Body of pancreas (tissue), 4 donors: ENCODE measurements around the gene TGFBRAP1. TPM values are rescaled to one million over a fixed set of nuclear protein-coding genes. Genes with fewer than 3 reads are reported as not detected.

Experiments
- ATAC-seq: fragments of 150-250 bp; one replicate; pipeline ENCODE4 v1.9.1; 2016
- DNase-seq, 4 donors: peaks; one replicate each; pipeline ENCODE4 v3.0.0-alpha.2; 2019
- H3K27ac ChIP-seq, 4 donors: fragments of 200-600 bp; sonication (generic); 1 replicate in 3 of 4; 2 replicates in 1 of 4; pipeline versions ENCODE4 v1.5.1 to v1.6.1; 2016 to 2019; ENCODE audit warnings: mild to moderate bottlenecking in 1 of 4, mixed read lengths in 1 of 4, moderate library complexity in 1 of 4
- H3K27me3 ChIP-seq, 2 donors: fragments of 200-600 bp; sonication (generic); one replicate each; pipeline ENCODE4 v1.6.0; 2016; ENCODE audit warnings: mild to moderate bottlenecking in 1 of 2
- H3K36me3 ChIP-seq, 2 donors: fragments of 200-600 bp; sonication (generic); replicated peaks in 1 of 2; 2 replicates each; pipeline ENCODE4 v1.5.1; 2016; ENCODE audit warnings: low read depth in 2 of 2; ENCODE audit not compliant: insufficient read depth in 1 of 2
- H3K4me1 ChIP-seq: fragments of 200-600 bp; sonication (generic); one replicate; pipeline ENCODE4 v1.6.0; 2016
- H3K4me3 ChIP-seq, 2 donors: fragments of 200-600 bp; sonication (generic); 1 replicate in 1 of 2; 2 replicates in 1 of 2; pipeline ENCODE4 v1.5.1; 2016 to 2019
- H3K9me3 ChIP-seq, 3 donors: fragments of 200-600 bp; sonication (generic); 1 replicate in 2 of 3; 2 replicates in 1 of 3; pipeline ENCODE4 v1.5.1; 2016
- POLR2A ChIP-seq, 3 donors: fragments of 450-650 bp; IDR thresholded peaks; one replicate each; pipeline ENCODE4 v1.6.1; 2016; ENCODE audit warnings: antibody characterized with exemption in 3 of 3, mild to moderate bottlenecking in 2 of 3
- WGBS, 2 donors: methylation state at CpG; one replicate each; pipeline ENCODE4 v1.1.5; 2017; 5-methylcytosine and 5-hydroxymethylcytosine counted together
- intact Hi-C: fragments of 100-400 bp; cut with DNase I; formaldehyde crosslinking; loops from one replicate; pipeline ENCODE4 v1.15.1; 2023
- total RNA-seq, 2 donors: library from RNA; depleted of rRNA; stranded (reverse); fragments of >200 nt; gene quantifications; one replicate each; pipeline ENCODE4 v1.1.0, GENCODE V29; 2016
- TF ChIP-seq, protein P1 (sequence below), 7 experiments: fragments of 450-650 bp in 4 of 7; fragments of 200-600 bp in 3 of 7; sonication (generic) in 3 of 7; IDR thresholded peaks; one replicate each; pipeline ENCODE4 v1.5.1; 2016 to 2019; ENCODE audit warnings: antibody characterized with exemption in 7 of 7

Gene TGFBRAP1
- total RNA-seq, 2 donors from 2014 or later = 11.2 to 12.9 TPM

DNA sequence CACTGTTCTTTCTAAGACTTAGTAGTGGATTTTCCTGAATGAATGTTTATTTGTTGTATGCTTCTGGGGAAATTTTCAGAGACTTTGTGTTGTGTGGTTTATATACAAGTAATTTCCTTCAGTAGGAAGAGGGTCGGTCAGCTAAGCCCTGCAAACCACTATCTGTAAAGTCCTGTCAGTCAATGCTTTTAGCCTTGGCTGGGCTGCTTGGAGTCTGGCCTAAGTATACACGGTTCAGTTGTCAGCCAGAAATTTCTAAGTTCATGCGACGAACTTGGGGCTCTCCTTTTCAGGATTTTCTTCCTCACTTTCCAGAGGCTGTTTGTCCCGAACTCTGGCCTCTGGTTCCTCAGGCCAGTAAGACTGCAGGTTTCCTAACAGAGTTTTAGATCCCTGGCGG lies 29.1 kb upstream of the TGFBRAP1 start:
- Histone ChIP-seq H3K27ac (no peak overlapping the region), H3K27me3 (no peaks in the 10 kb centered on the region), H3K36me3 (no peaks in the 10 kb centered on the region), H3K4me1 (peaks cover 8% of the 10 kb centered on the region), H3K4me3 (no peak overlapping the region), H3K9me3 (peaks cover 0 to 4% (median 0%) of the 10 kb centered on the region in 3 donors)
- intact Hi-C loops = no loop called here
- WGBS, 2 donors = 48 to 64% methylated on average over 6 of the region's 6 CpGs
- TF ChIP-seq, protein P1, sequence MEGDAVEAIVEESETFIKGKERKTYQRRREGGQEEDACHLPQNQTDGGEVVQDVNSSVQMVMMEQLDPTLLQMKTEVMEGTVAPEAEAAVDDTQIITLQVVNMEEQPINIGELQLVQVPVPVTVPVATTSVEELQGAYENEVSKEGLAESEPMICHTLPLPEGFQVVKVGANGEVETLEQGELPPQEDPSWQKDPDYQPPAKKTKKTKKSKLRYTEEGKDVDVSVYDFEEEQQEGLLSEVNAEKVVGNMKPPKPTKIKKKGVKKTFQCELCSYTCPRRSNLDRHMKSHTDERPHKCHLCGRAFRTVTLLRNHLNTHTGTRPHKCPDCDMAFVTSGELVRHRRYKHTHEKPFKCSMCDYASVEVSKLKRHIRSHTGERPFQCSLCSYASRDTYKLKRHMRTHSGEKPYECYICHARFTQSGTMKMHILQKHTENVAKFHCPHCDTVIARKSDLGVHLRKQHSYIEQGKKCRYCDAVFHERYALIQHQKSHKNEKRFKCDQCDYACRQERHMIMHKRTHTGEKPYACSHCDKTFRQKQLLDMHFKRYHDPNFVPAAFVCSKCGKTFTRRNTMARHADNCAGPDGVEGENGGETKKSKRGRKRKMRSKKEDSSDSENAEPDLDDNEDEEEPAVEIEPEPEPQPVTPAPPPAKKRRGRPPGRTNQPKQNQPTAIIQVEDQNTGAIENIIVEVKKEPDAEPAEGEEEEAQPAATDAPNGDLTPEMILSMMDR (IDR thresholded peaks at IDR 0.05) = no peak
- TF ChIP-seq POLR2A (IDR thresholded peaks at IDR 0.05) = no peak
- DNase-seq = no peak
- ATAC-seq = no peak

- peaks cover 0 to 4% (median 0%) of the 10 kb centered on the region in 3 donors for H3K9me3 ChIP-seq
- DNase-seq (no peak), ATAC-seq (no peak)
- 95 to 97% methylated on average over 1 of the region's 1 CpG for WGBS, 2 donors
- H3K36me3 ChIP-seq = no peaks in the 10 kb centered on the region
- intact Hi-C loops = no loop called here
- no peaks in the 10 kb centered on the region for H3K27me3 ChIP-seq
- H3K27ac ChIP-seq = no peak overlapping the region
- no peak overlapping the region for H3K4me3 ChIP-seq
- TF ChIP-seq POLR2A (IDR thresholded peaks at IDR 0.05) = no peak
- TF ChIP-seq, protein P1 (IDR thresholded peaks at IDR 0.05) = no peak
- H3K4me1 ChIP-seq = peaks cover 8% of the 10 kb centered on the region
Observed at GRCh38 chr2:105357122-105357521, 27.6 kb upstream of the TGFBRAP1 start.

DNA sequence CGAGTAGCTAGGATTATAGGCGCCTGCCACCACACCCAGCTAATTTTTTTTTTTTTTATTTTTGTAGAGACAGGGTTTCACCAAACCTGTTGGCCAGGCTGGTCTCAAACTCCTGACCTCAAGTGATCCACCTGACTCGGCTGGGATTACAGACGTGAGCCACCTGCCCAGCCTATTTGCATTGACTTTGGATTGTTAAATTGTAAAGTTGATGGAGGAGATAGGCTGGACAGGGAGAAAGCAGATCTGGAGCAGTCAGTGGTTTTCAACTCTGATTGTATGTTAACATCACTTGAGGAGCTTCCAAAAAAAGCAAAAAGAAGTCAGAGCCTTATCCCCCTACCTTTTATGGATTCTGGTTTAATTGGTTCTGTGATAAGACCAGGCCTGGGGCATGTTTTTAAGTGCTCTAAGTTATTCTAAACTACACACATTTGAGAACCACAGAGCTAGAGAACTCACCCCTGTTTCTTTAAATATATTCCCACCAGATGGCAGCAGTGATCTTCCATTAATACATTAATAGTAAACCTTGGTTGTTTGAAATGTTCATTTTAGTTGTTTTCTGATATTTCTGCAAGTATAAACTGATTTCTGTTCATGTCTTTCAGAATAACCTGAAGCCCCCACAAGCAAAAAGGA lies 15.3 kb upstream of the TGFBRAP1 start:
- Histone ChIP-seq H3K9me3 (no peaks in the 10 kb centered on the region), H3K36me3 (peaks cover 17 to 32% of the 10 kb centered on the region in 2 donors), H3K27me3 (no peaks in the 10 kb centered on the region), H3K27ac (no peak overlapping the region), H3K4me1 (no peaks in the 10 kb centered on the region), H3K4me3 (no peak overlapping the region)
- intact Hi-C loops = no loop called here
- WGBS, 2 donors = 59 to 66% methylated on average over 4 of the region's 4 CpGs
- no peak for TF ChIP-seq POLR2A (IDR thresholded peaks at IDR 0.05)
- TF ChIP-seq, protein P1 (IDR thresholded peaks at IDR 0.05) = peak in 5 of 7 experiments; percentile 8 to 25 (median 21)
- DNase-seq (no peak), ATAC-seq (no peak)

GRCh38 chr2:105339414-105339813 lies 9.9 kb upstream of the TGFBRAP1 start:
- 67 to 70% methylated on average over 4 of the region's 4 CpGs for WGBS, 2 donors

More at GRCh38 chr2:105339414-105339813, 9.9 kb upstream of the TGFBRAP1 start:
- Histone ChIP-seq H3K27ac (no peak overlapping the region), H3K27me3 (no peaks in the 10 kb centered on the region), H3K4me3 (no peak overlapping the region), H3K4me1 (peaks cover 25% of the 10 kb centered on the region), H3K36me3 (peaks cover 5 to 13% of the 10 kb centered on the region in 2 donors), H3K9me3 (no peaks in the 10 kb centered on the region)
- ATAC-seq (no peak), DNase-seq (no peak)
- TF ChIP-seq, protein P1 (IDR thresholded peaks at IDR 0.05) = no peak
- TF ChIP-seq POLR2A (IDR thresholded peaks at IDR 0.05) = no peak
- intact Hi-C loops = no loop called here
